DMS 273 treated with DMSO at 0.1 percent for 48 hours (cell line): ENCODE data around the gene LYRM2.
A peak's percentile ranks its signal among the peaks of the same experiment; 100 is the strongest.

Experiments used
- DNase-seq: peaks from one replicate; lab custom pipeline; 2025; lab: John Stamatoyannopoulos, UW

Gene LYRM2

DNA sequence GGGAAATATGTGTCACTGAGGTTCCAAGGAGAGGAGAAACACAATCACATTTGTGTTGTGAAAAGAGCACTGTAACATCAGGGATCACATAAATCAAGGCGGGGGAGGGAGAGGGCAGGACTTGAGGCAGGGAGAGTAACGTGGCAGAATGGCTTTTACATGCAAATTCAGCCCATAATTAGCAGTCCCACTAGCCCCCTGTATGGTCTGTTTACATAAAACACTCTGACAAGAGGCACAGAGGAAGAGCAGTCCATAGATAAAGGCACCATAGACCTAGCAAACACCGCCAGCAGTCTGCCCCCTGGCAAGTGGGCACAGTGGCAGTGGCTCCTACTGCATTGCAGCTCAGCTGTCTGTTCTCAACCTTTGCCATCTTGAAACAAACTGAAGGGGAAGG is 82.7 kb downstream of the LYRM2 start:
- DNase-seq: no peak

DNA sequence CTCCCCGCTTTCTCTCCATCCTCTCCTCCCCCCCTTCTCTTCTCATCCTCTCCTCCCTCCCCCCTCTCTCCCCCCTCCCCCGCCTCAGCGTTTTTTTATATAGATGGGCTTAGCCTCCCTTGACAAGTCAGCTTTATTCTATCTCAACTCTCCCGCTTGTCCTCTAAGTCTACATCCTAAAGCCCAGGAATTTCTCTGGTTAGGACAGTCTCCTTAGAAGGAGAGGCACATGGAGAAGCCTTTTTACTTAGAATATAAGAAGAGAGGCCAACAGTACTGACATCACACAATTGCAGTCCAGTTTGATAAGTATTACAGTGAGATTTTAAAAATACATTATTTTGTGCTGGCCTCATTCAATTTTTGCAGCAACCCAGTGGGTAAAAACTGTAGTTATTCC is 83.5 kb downstream of the LYRM2 start:
- DNase-seq: no peak

DNA sequence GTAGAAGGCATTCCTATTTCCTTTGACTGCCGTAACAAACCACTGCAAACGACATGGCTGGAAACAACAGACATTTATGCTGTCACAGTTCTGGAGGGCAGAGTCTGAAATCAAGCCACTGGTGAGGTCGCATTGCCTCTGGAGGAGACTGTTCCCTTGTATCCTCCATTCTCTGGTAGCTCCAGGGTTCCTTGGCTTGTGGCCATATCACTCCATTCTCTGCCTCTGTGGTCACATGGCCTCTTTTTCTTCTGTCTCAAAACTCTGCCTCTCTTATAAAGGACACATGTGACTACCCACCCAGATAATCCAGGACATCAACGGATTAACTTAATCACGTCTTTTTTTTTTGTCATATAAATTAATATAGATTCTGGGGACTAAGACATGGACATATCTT is 84.4 kb downstream of the LYRM2 start:
- no peak for DNase-seq

DNA sequence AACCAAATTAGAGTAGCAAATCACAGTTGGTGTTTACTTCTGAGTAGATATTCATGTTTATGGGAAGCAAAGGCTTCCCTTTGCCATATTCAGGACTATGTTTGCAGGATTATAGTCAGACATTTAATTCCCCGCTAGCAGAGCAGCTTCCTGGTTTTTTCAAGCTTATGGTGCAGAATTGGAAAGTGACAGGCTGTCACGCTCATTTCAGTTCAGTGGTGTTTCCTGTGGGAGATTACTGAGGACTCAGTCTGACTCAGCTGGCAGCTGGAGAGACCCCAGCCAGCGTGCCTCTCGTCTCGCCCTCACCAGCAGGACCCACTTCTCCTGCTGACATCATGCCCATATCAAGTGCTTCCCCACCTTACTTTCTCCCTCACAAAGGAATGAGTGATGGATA is 85.1 kb downstream of the LYRM2 start:
- no peak for DNase-seq

DNA sequence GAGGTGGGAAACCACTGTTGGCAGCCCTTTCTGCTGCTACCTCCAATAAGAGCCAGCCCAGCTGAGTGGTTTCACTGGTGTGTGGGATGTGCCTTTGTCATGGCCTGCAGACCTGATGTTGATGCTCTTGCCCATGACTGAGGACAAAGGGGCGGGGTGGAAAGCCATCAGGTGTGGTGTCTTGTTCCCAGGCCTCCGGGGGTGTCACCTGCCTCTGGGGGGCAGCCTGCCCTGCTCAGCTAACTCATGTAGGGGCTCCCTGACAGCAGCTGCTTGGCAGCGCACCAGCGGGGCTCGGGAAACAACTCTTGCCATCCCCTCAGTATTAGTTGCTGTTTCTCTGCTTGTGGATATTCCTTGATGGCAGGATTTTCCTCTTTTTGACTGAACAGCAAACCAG is 91.3 kb downstream of the LYRM2 start:
- no peak for DNase-seq

DNA sequence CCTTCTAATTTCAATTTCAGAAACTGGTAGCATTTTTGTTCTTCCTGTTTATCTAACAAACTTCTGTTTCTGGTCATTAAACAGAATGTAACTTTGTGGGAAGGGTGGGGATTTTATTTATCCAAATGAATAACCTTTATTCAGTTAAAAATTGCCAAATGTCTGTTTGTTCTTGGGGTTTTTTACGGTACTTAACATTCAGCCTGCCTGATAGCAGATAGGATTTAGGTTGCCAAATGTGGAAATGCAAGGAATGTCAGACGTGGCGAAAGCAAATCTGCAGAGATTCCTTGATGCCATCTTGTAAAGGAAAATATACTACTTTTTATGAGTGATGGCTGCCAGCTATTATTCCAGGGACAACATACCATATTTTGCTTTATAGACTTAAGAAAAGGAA is 95.7 kb downstream of the LYRM2 start:
- DNase-seq: no peak

DNA sequence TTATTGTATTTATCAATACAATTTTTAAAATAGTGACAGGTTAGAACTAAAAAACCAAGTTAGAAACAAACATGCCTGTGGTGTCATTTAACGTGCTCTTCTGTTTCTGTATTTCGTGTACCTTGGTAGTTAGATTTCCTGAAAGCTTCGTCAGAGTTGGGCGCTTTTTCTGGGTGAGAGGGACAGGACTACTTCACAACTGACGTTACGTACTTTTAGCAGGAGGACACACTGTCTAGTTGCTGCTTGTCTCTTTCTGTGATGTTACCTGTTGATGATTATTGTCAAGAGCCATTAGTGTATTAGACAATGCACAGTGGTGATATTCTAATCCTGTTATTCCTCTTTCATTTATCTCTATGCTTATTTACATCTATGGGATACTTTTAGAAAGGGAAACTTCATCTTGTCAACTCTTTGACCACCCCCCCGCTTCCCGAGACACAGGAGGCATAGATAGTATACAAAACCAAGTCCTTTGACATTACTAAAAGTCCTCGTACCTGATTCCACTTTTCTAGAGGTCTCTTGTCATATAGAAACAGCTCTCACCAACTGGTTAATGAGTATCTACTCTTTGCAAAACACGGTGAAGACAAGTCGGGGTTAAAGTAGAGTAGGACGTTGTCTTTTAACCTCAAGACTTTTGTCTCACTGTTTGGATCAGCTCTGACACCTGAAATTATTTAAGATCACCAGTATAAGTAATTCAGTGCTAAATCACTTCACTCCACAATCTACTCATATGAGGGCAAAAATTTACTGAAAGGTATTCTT is 96.3 kb downstream of the LYRM2 start:
- no peak for DNase-seq

DNA sequence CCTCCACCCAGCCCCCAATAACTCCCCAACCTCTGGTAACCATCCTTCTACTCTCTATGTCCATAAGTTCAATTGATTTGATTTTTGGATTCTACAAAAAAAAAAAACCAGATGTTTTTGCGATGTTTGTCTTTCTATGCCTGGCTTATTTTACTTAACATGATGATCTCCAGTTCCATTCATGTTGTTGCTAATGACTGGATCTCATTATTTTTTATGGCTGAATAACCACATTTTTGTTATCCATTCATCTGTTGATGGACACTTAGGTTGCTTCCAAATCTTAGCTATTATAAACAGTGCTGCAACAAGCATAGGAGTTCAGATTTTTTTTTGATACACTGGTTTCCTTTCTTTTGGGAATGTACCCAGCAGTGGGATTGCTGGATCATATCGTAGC is 98.8 kb downstream of the LYRM2 start:
- no peak for DNase-seq

DNA sequence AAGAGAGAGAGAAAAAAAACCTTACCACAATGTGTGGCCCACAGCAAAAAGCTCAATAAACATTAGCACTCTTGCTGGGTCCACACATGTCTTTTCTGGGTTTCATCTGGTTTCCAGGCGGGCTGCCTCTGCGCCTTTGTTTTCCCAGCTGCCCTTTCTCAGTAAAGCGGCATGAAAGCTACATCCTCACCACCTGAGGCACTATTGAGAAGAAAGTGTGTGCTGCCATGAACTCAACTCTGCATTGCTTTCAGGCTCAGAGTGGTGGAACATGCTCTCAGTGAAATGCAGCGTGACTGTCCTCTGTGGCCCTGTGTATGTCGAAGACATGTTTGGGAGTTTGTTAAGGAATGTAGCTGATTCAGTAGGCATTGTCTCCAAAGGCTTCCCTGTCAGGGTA is 102.3 kb downstream of the LYRM2 start:
- no peak for DNase-seq

DNA sequence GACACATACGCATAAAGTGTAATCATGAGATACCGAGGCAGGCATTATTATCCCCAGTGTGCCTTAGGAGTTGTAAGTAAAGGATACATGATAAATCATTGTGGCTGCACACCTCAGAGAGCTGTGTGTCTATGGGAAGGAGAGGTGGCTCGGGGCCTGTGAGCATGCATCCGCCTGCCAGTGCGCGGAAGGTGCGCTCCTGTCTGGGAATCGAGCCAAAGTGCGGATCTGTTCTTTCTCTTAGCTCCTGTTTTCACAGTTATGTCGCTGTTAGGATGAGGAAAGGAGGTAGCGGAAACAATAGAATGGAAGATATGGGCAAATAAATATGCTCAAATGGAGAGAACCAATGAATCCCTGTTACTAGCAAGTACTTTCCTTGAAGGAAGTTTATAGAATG is 107.6 kb downstream of the LYRM2 start:
- DNase-seq: no peak

DNA sequence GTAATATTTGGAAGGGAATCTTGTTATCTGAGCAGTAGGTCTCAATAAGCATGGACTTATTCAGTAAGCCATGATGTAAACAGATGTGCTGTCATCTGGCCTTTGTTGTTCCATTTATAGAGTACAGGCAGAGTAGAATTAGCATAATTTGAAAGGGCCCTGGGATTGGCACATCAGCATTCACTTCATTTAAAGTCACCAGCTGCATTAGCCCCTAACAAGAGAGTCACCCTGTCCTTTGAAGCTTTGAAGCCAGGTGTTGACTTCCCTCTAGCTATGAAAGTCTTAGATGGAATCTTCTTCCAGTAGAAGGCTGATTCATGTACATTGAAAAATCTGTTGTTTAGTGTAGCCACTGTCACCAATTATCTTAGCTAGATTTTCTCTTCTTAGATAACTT is 109.7 kb downstream of the LYRM2 start:
- no peak for DNase-seq

DNA sequence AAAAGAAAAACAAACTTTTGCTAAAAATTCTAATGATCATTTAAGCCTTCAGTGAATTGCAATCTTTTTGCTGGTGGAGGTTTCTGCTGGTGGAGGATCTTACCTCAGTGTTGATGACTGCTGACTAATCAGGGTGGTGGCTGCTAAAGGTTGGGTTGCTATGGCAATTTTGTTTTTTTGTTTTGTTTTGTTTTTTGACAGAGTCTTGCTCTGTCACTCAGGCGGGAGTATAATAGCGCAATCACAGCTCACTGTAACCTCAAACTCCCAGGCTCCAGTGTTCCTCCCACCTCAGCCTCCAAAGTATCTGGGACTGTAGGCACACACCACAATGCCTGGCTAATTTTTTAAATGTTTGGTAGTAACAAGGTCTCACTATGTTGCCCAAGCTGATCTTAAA is 110.9 kb downstream of the LYRM2 start:
- DNase-seq: no peak

DNA sequence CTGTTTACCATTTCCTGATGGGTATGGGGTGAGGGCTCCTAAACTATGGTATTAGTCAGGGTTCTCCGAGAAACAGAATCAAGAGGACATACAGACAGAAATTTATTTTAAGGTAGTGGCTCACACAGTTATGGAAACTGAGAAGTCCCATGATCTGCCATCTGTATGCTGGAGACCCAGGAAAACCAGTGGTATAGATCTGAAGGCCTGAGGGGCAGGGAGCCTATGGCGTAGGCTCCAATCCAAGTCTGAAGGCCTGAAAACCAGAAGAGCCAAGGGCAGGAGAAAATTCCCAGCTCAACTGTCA is 112.0 kb downstream of the LYRM2 start:
- no peak for DNase-seq

DNA sequence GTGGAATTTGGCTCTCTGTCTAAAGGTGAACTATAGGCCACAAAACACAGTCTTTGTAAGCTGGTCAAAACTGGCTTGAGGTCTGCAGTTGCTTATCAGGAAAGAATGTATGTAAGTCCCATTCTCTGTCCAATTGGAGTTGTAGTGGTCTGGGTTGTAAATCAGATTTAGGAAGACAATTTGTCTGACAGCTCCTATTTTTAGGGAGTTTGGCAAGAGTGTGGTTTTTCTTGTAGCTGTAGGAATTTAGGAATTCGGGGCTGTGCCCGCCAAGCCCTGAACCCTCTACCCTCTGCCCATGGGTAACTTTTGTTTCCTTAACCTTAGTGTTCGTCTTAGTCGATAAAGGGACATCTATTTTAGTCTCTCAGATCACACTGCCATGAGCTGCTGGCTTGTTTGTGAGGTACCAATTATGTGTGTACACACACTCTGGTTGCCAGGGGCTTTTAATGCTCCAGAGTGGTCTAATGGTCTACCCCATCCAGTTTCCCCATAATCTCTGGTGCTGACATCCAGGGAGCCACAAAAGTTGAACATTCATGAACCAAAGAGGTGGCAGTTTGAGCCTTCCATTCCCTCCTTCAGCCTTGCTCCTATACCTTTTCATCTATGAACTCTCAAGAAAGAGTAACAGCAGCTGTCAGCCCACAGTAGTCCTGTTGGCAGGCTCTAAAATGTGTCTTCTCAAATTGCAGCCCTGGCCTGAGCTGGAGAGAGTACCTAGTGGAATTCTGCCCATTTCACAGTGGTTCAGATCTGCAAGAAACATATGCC is 112.6 kb downstream of the LYRM2 start:
- peak; percentile 5 for DNase-seq

DNA sequence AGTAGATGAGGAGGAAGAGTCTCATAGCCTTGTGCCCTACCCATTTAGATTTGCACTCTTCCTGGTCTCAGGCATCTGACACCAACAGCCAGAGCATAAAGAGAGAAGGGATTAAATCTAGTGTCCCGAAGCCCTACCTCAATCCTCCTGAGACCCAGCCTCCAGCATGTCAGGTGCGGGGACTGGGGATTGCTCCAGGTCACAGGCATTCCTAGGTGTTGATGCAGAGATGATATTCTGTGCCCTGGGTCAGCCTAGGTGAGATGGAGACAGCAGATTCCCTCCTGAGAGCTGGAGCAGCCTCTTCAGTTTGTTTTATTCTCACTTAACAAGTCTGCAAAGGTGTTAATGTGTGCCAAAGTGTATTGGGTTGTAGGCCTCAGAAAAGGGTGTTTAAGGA is 115.8 kb downstream of the LYRM2 start:
- DNase-seq: no peak

DNA sequence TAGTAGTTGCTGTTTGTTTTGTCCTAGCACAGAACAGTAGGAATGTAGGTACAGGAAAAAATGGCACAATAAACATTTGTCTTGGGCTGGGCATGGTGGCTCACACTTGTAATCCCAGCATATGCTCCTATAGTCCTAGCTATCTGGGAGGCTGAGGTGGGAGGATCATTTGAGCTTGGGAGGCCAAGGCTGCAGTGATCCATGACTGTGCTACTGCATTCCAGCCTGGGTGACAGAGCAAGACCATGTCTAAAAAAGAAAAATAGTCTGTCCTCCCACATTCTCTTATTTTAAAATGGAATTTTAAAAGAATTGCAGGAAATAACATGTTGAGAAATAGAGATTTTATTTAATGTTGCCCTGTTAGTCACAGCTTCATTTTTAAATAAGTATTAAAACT is 117.8 kb downstream of the LYRM2 start:
- no peak for DNase-seq

DNA sequence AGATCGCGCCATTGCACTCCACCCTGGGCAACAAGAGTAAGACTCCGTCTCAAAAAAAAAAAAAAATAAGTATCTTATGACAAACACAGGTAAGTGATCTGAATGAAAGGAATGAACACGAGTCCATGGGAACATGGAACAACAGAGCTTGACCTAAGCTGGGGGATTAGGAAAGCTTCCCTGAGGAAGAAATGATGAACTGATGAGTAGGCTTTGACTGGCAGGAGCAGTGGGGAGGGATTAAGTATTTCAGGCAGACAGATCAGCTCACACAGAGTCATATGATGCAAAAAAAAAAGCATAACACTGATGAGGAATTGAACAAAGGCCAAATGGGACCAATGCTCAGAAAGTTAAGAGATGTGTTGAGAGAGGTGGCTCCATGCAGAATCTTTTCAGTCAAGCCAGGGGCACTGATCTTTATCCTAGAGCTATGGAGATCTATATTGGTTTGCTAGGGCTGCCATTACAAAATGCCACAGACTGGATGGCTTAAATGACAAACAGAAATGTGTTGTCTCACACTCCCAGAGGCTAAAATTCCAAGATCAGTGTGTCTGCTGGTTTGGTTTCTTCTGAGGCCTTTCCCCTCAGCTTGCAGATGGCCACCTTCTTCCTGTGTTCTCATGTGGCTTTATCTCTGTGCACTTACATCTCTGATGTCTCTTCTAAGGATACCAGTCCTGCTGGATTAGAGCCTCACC is 120.0 kb downstream of the LYRM2 start:
- no peak for DNase-seq
